ENCODE measurements around the gene CA4.
"Not testable (repeated sequence)": the region's sequence is repeated elsewhere in the genome, so short reads cannot be mapped to it uniquely, and the experiment has no call there.

CA4 gene

GRCh38 chr17:60149691-60150582 lies at the start of gene CA4:
TSS of gene CA4 (plus strand) at chr17:60149973. CDS start at chr17:60150035, 62 bp downstream.
- no peak for DNase-seq (ENCODE audit: low spot score)

DNA sequence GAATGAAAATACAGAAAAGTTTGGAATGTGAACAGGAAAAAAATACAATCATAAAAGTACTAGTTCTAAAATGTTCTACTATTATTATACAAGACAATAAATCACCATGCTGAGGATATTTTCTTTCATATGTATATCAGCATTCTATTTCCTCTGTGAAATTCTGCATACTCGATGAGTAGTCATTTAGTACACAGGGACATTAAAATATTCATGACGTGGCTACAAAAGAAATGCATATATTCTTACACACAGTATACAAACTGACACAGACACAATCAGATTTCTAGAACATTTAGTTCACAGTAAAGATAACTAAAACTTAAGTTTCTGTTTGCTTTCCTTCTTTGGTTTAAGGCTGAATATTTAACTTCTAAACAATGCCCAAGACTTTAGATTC lies 49.2 kb upstream of the CA4 start:
- not testable (repeated sequence) for DNase-seq (ENCODE audit: low spot score)

GRCh38 chr17:60102015-60102631 lies 47.6 kb upstream of the CA4 start:
- DNase-seq (ENCODE audit: low spot score) = not testable (repeated sequence)

DNA sequence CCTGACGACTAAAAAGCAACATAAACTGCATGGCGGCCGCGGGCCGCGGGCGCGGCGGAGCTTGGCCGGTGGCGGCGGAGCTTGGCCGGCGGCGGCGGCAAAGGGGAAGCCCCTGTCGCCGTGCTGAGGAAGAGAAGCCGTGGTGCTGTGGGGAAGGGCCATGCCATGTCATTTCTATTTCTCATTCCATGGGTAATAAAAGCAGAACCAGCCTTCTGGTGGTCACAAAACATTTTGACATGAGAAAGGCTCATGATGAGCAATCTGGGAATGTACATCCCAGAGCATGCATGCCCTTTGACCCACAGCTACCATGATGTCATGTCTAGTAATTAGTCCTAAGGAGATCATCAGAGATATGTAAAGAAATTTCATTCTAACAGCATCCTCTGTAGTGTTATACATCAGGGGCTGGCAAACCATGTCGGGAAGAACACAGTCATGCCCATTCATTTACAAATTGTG lies 47.1 kb upstream of the CA4 start:
- DNase-seq (ENCODE audit: low spot score) = no peak

DNA sequence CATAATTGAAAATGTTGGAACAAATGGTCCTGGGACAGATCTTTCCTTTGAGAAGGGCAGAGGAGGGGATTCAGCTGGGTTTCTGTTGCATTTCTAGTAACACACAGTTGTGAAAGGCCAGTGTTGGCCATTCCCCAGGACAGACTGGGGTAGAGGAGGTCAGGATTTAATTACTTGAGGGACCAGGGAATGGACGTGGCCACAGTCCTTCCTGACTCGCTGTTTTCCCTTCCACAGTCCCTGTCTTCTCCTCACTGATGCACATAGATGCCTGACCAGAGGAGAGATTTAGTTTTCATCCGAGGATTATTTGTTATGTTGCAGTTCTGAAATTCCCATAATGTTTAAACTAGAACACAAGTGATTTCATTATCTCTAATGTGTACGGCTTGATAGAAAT lies 45.8 kb upstream of the CA4 start:
- no peak for DNase-seq (ENCODE audit: low spot score)

- DNase-seq (ENCODE audit: low spot score) = no peak
Measured at GRCh38 chr17:60106340-60107059, 43.3 kb upstream of the CA4 start.

DNA sequence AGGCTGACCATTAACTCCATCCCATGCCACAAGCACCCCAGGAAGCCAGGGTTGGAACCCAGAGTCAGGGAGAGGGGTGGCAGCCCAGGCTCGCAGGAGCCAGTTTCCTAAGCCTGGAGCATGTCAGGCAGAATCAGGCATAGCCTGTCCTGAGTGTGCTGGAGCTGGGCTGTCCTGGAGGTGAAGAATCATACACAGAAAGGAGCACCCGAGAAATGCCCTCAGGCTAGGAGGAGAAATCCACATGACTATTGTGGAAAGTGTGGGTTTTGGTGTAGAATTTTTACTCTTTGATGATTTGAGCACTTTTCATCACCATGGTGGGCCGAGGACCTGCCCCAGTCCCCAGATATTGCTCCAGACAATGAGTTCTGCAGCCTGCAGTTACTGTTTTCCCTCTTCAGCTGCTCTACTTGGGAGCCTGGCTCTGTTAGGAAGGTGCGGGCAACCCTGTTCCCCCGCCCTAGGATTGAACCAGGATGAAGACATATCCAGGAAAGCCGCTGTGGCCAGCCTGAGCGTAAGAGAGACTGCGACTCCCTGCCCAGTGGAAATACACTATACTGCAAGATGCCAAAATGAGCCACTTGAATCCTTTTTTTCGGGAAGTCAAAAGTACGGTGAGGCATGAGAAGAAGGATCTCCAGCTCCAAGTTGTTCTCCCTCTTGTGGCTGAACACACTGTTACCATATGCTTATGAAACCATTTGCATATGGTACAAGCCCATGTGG lies 42.1 kb upstream of the CA4 start:
- no peak for DNase-seq (ENCODE audit: low spot score)

- not testable (repeated sequence) for DNase-seq (ENCODE audit: low spot score)
Measured at GRCh38 chr17:60108309-60108708, 41.5 kb upstream of the CA4 start.

DNA sequence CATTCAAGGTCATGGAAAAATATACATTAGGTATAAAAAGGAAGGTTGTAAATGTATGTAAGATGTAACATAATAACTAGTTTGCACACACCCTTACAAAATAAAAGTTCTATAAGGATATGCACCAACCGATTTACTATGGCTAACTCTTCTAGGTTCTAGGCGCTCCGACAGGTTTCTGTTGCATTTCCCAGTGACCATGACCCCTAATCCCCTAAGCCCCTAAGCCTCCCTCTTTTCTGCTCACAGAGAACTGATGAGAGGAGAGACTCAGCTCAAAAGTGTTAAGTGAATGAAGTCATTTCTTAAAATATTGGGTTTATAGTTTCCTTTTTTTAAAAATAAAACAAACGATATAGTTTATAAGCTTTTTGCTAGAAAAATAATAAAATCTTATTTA lies 41.1 kb upstream of the CA4 start:
- no peak for DNase-seq (ENCODE audit: low spot score)

- no peak for DNase-seq (ENCODE audit: low spot score)
Measured at GRCh38 chr17:60109161-60109560, 40.6 kb upstream of the CA4 start.

DNA sequence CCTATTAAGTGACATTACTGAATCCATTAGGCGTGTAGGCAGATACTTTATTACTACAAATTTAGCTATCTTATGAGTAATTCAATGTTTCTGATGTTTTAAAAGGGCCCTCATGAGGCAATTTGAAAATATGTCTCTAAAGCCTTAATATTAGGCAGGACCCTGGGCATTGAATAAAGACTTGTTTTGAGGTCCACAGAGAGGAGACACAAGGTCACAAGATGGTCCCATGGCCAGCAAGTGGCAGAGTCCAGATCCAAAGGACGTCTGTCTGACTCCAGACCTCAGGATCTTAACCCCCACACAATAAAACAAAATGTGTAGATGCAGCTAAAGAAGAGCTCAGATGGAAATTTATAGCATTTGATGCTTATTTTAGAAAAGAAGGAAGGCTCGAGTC lies 39.2 kb upstream of the CA4 start:
- no peak for DNase-seq (ENCODE audit: low spot score)

GRCh38 chr17:60111661-60112060 lies 38.1 kb upstream of the CA4 start:
- DNase-seq (ENCODE audit: low spot score) = not testable (repeated sequence)

- DNase-seq (ENCODE audit: low spot score) = not testable (repeated sequence)
Measured at GRCh38 chr17:60115364-60115763, 34.4 kb upstream of the CA4 start.

- not testable (repeated sequence) for DNase-seq (ENCODE audit: low spot score)
Measured at GRCh38 chr17:60116196-60116595, 33.6 kb upstream of the CA4 start.

GRCh38 chr17:60119162-60119561 lies 30.6 kb upstream of the CA4 start:
- DNase-seq (ENCODE audit: low spot score) = not testable (repeated sequence)

DNA sequence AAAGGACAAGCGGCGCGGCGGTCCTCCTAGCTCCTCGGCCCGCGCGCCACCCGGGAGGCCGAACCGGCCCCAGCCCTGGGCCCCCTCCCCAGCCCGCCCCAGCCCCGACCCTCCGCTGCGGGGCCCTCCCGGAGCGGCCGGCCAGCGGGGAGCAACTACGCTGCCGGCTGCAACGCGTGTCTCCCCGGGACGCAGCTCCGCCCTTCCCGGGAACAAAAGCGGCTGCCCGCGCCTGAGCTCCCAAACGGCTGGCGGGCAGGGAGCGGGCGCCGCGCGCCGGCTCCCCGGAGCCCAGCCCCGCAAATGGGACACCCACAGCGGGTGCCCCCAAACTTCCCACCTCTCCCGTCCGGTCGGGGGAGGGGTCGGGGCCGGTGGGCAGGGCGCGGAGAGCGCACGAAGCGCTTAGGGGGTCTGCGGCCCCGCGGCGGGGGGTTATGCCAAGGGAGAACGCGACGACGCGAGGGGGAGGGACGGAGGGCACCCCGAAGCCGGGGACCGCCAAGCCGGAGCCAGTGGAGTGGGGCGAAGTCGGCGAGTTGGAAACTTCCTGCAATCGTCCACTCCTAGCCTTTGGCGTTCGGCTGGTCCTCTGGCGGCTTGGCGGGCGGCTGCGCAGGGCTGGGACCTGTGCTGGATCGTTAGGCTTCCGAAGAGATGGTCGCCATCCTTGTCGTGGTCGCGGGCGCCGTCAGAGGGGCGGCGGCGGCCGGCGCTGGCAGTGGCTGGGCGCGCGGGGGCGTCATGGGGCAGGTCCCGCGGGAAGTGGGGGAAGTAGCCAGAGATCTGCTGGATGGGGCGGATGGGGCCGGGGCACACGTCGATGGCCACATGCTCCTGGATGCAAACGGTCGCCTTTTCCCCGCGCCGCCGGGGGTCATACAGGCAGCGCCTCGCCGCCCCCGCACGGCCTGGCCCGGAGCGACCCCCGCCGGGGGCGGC lies 29.7 kb upstream of the CA4 start:
- DNase-seq (ENCODE audit: low spot score) = not testable (repeated sequence)

- DNase-seq (ENCODE audit: low spot score) = no peak
Measured at GRCh38 chr17:60127068-60128064, 22.4 kb upstream of the CA4 start.

DNA sequence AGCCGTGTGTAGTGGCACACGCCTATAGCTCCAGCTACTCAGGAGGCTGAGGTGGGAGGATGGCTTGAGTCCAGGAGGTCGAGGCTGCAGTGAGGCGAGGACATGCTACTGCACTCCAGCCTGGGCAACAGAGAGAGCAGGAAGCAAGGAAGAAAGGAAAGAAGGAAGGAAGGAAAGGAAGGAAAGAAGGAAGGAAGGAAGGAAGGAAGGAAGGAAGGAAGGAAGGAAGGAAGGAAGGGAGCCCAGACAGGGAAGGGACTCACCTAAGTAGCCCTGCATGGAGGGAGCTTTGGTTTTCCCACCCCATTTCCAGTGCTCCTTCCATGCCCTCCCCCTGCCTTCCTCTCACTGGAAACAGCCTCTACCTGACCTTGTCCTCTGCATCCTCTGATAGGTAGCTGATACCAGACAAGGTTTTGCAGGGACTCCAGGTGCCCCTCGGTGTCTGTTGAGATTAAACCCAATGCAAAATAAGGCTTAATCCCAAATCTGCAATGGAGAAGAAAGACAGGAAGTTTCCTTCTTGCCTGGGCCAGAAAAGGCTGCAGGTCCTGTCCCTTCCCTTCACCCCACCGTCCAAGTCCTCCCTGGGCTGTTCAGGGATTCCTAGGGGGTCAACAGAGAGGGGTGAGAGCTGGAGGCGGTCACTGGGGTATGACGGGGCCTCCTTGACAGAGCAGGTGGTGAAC lies 21.5 kb upstream of the CA4 start:
- no peak for DNase-seq (ENCODE audit: low spot score)

- DNase-seq (ENCODE audit: low spot score) = no peak
Measured at GRCh38 chr17:60129164-60129563, 20.6 kb upstream of the CA4 start.
